ENCODE measurements around the gene FXN.

Gene FXN

DNA sequence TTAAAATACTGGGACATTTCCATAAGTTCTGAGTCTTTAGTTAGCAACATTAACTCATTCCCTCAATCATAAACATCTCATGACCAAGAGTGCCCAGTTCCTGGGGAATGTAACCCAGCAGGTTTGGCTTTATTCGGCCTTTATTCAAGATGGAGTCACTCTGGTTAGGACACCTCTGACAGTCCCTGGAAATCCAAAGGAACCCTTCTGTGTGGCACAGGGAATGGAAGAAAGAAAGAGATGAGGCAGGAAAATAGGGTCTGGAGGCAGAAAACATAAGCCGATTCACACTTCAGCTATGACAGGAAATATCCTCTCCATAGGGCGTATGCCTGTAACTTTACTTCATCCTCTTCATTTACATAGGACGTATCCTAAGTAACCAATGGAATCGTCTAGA is 53.5 kb downstream of the FXN start:
- no peak overlapping the region for H3K18ac ChIP-seq (ENCODE audit: low read depth in 1 of 2, low read length in 2 of 2)
- H3K36me3 ChIP-seq (ENCODE audit: control insufficient read depth in 1 of 2, insufficient read depth in 2 of 2, low read depth in 1 of 2, low read length in 2 of 2): no peaks in the 10 kb centered on the region
- no peak overlapping the region for H3K9ac ChIP-seq (ENCODE audit: low read length)
- H3K4me3 ChIP-seq (ENCODE audit: insufficient read depth in 1 of 2, low read depth in 1 of 2, low read length in 2 of 2): no peak overlapping the region
- WGBS: 69% methylated on average over 5 of the region's 5 CpGs
- H4K8ac ChIP-seq (ENCODE audit: low read length): no peak overlapping the region
- peaks cover 5% of the 10 kb centered on the region for H3K4me1 ChIP-seq (ENCODE audit: control insufficient read depth, insufficient read depth, low read depth, low read length)
- H4K91ac ChIP-seq (ENCODE audit: low read length): no peak overlapping the region
- H2BK12ac ChIP-seq (ENCODE audit: low read length in 2 of 2): no peak overlapping the region
- H3K4ac ChIP-seq (ENCODE audit: low read depth in 1 of 2, low read length in 2 of 2): no peak overlapping the region
- no peak overlapping the region for H2BK120ac ChIP-seq (ENCODE audit: low read depth, low read length)
- no peak overlapping the region for H3K27ac ChIP-seq (ENCODE audit: low read length, poor library complexity, severe bottlenecking)
- H2BK15ac ChIP-seq (ENCODE audit: low read depth, poor library complexity, severe bottlenecking): no peak overlapping the region
- H3K27me3 ChIP-seq (ENCODE audit: control insufficient read depth in 1 of 2, insufficient read depth in 1 of 2, low read length in 2 of 2): no peaks in the 10 kb centered on the region
- H2BK5ac ChIP-seq (ENCODE audit: low read depth, low read length, poor library complexity, severe bottlenecking): no peak overlapping the region
- no peak overlapping the region for H2AFZ ChIP-seq (ENCODE audit: low read depth, low read length)
- no peak overlapping the region for H3K23ac ChIP-seq (ENCODE audit: low read length in 2 of 2)
- no peaks in the 10 kb centered on the region for H3K79me1 ChIP-seq (replicated peaks; ENCODE audit: low read length, poor library complexity, severe bottlenecking)
- H3K14ac ChIP-seq (ENCODE audit: low read length in 2 of 2): no peak overlapping the region
- no peaks in the 10 kb centered on the region for H3K9me3 ChIP-seq (ENCODE audit: control insufficient read depth, low read length)
- no peak for DNase-seq
- H2AK5ac ChIP-seq (ENCODE audit: low read length, severe bottlenecking): no peak overlapping the region
- no peak overlapping the region for H3K4me2 ChIP-seq (ENCODE audit: low read length, poor library complexity, severe bottlenecking)

- no peak overlapping the region for H4K91ac ChIP-seq (ENCODE audit: low read length)
- H3K14ac ChIP-seq (ENCODE audit: low read length in 2 of 2): no peak overlapping the region
- H3K9ac ChIP-seq (ENCODE audit: low read length): no peak overlapping the region
- H3K36me3 ChIP-seq (ENCODE audit: control insufficient read depth in 1 of 2, insufficient read depth in 2 of 2, low read depth in 1 of 2, low read length in 2 of 2): no peaks in the 10 kb centered on the region
- H2BK120ac ChIP-seq (ENCODE audit: low read depth, low read length): no peak overlapping the region
- H3K23ac ChIP-seq (ENCODE audit: low read length in 2 of 2): no peak overlapping the region
- no peak overlapping the region for H3K4me2 ChIP-seq (ENCODE audit: low read length, poor library complexity, severe bottlenecking)
- no peak overlapping the region for H2AK5ac ChIP-seq (ENCODE audit: low read length, severe bottlenecking)
- H3K79me1 ChIP-seq (replicated peaks; ENCODE audit: low read length, poor library complexity, severe bottlenecking): no peaks in the 10 kb centered on the region
- no peak overlapping the region for H4K8ac ChIP-seq (ENCODE audit: low read length)
- WGBS: 59% methylated on average over 8 of the region's 9 CpGs
- H3K18ac ChIP-seq (ENCODE audit: low read depth in 1 of 2, low read length in 2 of 2): peak overlapping the region; percentile 4 to 25
- no peak overlapping the region for H2BK15ac ChIP-seq (ENCODE audit: low read depth, poor library complexity, severe bottlenecking)
- no peaks in the 10 kb centered on the region for H3K9me3 ChIP-seq (ENCODE audit: control insufficient read depth, low read length)
- H3K4me1 ChIP-seq (ENCODE audit: control insufficient read depth, insufficient read depth, low read depth, low read length): peaks cover 7% of the 10 kb centered on the region
- H3K4ac ChIP-seq (ENCODE audit: low read depth in 1 of 2, low read length in 2 of 2): no peak overlapping the region
- no peaks in the 10 kb centered on the region for H3K27me3 ChIP-seq (ENCODE audit: control insufficient read depth in 1 of 2, insufficient read depth in 1 of 2, low read length in 2 of 2)
- no peak overlapping the region for H2BK5ac ChIP-seq (ENCODE audit: low read depth, low read length, poor library complexity, severe bottlenecking)
- no peak overlapping the region for H3K4me3 ChIP-seq (ENCODE audit: insufficient read depth in 1 of 2, low read depth in 1 of 2, low read length in 2 of 2)
- H2AFZ ChIP-seq (ENCODE audit: low read depth, low read length): peak overlapping the region; percentile 8
- no peak overlapping the region for H2BK12ac ChIP-seq (ENCODE audit: low read length in 2 of 2)
- no peak for DNase-seq
- no peak overlapping the region for H3K27ac ChIP-seq (ENCODE audit: low read length, poor library complexity, severe bottlenecking)
Observed at GRCh38 chr9:69089491-69089890, 53.9 kb downstream of the FXN start.

DNA sequence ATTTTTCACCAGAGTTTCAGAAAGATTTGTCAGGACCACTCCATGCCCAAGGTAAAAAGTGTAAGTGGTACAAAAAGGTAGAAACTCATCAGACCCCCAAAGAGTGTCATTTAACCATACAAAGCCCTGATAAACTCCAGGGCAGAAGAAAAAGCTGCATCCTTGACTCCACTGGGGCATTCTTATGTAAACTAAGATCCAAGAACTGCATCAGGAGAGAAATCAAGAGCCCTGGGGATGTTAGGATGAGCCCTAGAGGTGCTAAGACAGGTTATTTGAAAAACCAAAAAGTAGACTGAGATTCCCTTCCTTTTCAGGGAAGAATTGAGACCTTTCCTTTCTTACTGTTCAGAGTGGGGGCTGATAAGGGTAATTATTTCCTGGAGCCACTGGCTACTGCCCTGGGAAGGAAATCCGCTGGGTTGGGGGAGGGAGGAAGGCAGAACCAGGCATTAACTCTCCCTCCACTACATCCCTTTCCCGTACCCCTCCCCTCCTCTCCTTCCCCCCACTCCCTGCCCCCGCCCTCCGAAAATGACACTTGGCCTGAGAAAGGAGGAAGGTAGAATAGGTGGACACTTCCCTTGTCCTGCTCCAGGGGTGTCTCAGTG is 54.7 kb downstream of the FXN start:
- H3K4me3 ChIP-seq (ENCODE audit: insufficient read depth in 1 of 2, low read depth in 1 of 2, low read length in 2 of 2): no peak overlapping the region
- no peak overlapping the region for H2BK5ac ChIP-seq (ENCODE audit: low read depth, low read length, poor library complexity, severe bottlenecking)
- DNase-seq: no peak

DNA sequence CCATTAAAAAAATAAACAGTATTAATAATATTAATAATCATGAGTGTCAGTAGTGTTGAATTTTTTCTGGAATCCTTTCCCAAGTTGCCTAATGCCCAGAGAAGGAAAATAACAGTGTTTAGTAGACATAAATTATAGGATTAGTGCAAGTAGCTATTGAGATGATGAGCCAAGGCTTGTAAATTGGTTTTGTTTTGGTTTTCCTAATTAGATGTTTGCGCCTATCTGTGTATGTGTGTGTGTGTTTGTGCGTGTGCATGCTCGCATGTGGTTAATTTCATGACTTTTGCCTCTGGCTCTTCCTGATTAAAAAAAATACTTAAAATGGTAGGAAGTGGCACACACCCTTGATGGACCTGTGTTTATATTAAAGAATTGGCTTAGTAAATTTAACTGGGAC is 55.4 kb downstream of the FXN start:
- Histone ChIP-seq H3K79me1 (replicated peaks; ENCODE audit: low read length, poor library complexity, severe bottlenecking) (no peaks in the 10 kb centered on the region), H3K36me3 (ENCODE audit: control insufficient read depth in 1 of 2, insufficient read depth in 2 of 2, low read depth in 1 of 2, low read length in 2 of 2) (no peaks in the 10 kb centered on the region), H4K91ac (ENCODE audit: low read length) (no peak overlapping the region), H3K9ac (ENCODE audit: low read length) (no peak overlapping the region), H3K4me2 (ENCODE audit: low read length, poor library complexity, severe bottlenecking) (no peak overlapping the region), H2AK5ac (ENCODE audit: low read length, severe bottlenecking) (no peak overlapping the region), H2BK12ac (ENCODE audit: low read length in 2 of 2) (no peak overlapping the region), H3K4ac (ENCODE audit: low read depth in 1 of 2, low read length in 2 of 2) (no peak overlapping the region), H3K18ac (ENCODE audit: low read depth in 1 of 2, low read length in 2 of 2) (no peak overlapping the region), H4K8ac (ENCODE audit: low read length) (no peak overlapping the region), H3K14ac (ENCODE audit: low read length in 2 of 2) (no peak overlapping the region), H3K4me1 (ENCODE audit: control insufficient read depth, insufficient read depth, low read depth, low read length) (peaks cover 8% of the 10 kb centered on the region), H2BK120ac (ENCODE audit: low read depth, low read length) (no peak overlapping the region), H3K27ac (ENCODE audit: low read length, poor library complexity, severe bottlenecking) (no peak overlapping the region), H2AFZ (ENCODE audit: low read depth, low read length) (no peak overlapping the region), H3K27me3 (ENCODE audit: control insufficient read depth in 1 of 2, insufficient read depth in 1 of 2, low read length in 2 of 2) (no peaks in the 10 kb centered on the region), H3K9me3 (ENCODE audit: control insufficient read depth, low read length) (no peaks in the 10 kb centered on the region), H3K4me3 (ENCODE audit: insufficient read depth in 1 of 2, low read depth in 1 of 2, low read length in 2 of 2) (no peak overlapping the region), H3K23ac (ENCODE audit: low read length in 2 of 2) (no peak overlapping the region), H2BK15ac (ENCODE audit: low read depth, poor library complexity, severe bottlenecking) (no peak overlapping the region), H2BK5ac (ENCODE audit: low read depth, low read length, poor library complexity, severe bottlenecking) (no peak overlapping the region)
- WGBS: 93% methylated on average over 3 of the region's 3 CpGs
- no peak for DNase-seq

More for the DNA sequence above, 54.7 kb downstream of the FXN start:
- H2BK120ac ChIP-seq (ENCODE audit: low read depth, low read length): no peak overlapping the region
- no CpG with 5 or more reads among the region's 4 CpGs for WGBS
- no peaks in the 10 kb centered on the region for H3K36me3 ChIP-seq (ENCODE audit: control insufficient read depth in 1 of 2, insufficient read depth in 2 of 2, low read depth in 1 of 2, low read length in 2 of 2)
- no peak overlapping the region for H2BK12ac ChIP-seq (ENCODE audit: low read length in 2 of 2)
- H3K4ac ChIP-seq (ENCODE audit: low read depth in 1 of 2, low read length in 2 of 2): no peak overlapping the region
- peaks cover 8% of the 10 kb centered on the region for H3K4me1 ChIP-seq (ENCODE audit: control insufficient read depth, insufficient read depth, low read depth, low read length)
- no peak overlapping the region for H3K18ac ChIP-seq (ENCODE audit: low read depth in 1 of 2, low read length in 2 of 2)
- no peak overlapping the region for H3K4me2 ChIP-seq (ENCODE audit: low read length, poor library complexity, severe bottlenecking)
- no peak overlapping the region for H4K8ac ChIP-seq (ENCODE audit: low read length)
- H3K9ac ChIP-seq (ENCODE audit: low read length): no peak overlapping the region
- H3K79me1 ChIP-seq (replicated peaks; ENCODE audit: low read length, poor library complexity, severe bottlenecking): no peaks in the 10 kb centered on the region
- H3K9me3 ChIP-seq (ENCODE audit: control insufficient read depth, low read length): no peaks in the 10 kb centered on the region
- H2AK5ac ChIP-seq (ENCODE audit: low read length, severe bottlenecking): no peak overlapping the region
- H4K91ac ChIP-seq (ENCODE audit: low read length): no peak overlapping the region
- no peak overlapping the region for H2BK15ac ChIP-seq (ENCODE audit: low read depth, poor library complexity, severe bottlenecking)
- H3K27me3 ChIP-seq (ENCODE audit: control insufficient read depth in 1 of 2, insufficient read depth in 1 of 2, low read length in 2 of 2): no peaks in the 10 kb centered on the region
- H3K23ac ChIP-seq (ENCODE audit: low read length in 2 of 2): no peak overlapping the region
- no peak overlapping the region for H2AFZ ChIP-seq (ENCODE audit: low read depth, low read length)
- H3K27ac ChIP-seq (ENCODE audit: low read length, poor library complexity, severe bottlenecking): no peak overlapping the region
- H3K14ac ChIP-seq (ENCODE audit: low read length in 2 of 2): no peak overlapping the region

Data from mesenchymal stem cell (in vitro differentiated cells and primary cell).